HepG2 (cell line): ENCODE measurements around the gene IMPDH1. TPM values are rescaled to one million over a fixed set of nuclear protein-coding genes. Genes with fewer than 3 reads are reported as not detected.
A peak's percentile ranks its signal among the peaks of the same experiment; 100 is the strongest.

Experiments
- CHD2 ChIP-seq: IDR thresholded peaks from 2 replicates; pipeline ENCODE4 v1.6.1; 2011; ENCODE audit warnings: low read depth, low read length, improper control_type of control experiment
- EEA1 ChIP-seq: sonication (generic); formaldehyde crosslinking; IDR thresholded peaks from 2 replicates; pipeline ENCODE4 v1.5.1; 2020; ENCODE audit warnings: mild to moderate bottlenecking, missing genetic modification reagents, borderline replicate concordance
- HNF4G ChIP-seq, 2 experiments: sonication (generic) in 1 of 2; formaldehyde crosslinking in 1 of 2; IDR thresholded peaks; 2 replicates each; pipeline versions ENCODE4 v1.4.0 to v1.6.1; 2011 to 2020; ENCODE audit warnings: borderline replicate concordance in 2 of 2, low read depth in 2 of 2, mild to moderate bottlenecking in 2 of 2, low read length in 1 of 2, missing genetic modification reagents in 1 of 2, moderate library complexity in 1 of 2
- JUND ChIP-seq: sonication (generic); formaldehyde crosslinking; IDR thresholded peaks from 2 replicates; pipeline ENCODE4 v1.8.0; 2022; ENCODE audit warnings: mild to moderate bottlenecking, missing genetic modification reagents
- MIXL1 ChIP-seq: IDR thresholded peaks from 2 replicates; pipeline ENCODE4 v1.6.1; 2016
- NFE2L2 ChIP-seq: fragments of 150-350 bp; IDR thresholded peaks from 2 replicates; pipeline ENCODE4 v1.6.1; 2014; ENCODE audit warnings: low read length
- NONO ChIP-seq, 2 experiments: fragments of 450-650 bp in 1 of 2; sonication (generic) in 1 of 2; formaldehyde crosslinking in 1 of 2; IDR thresholded peaks in 1 of 2; conservative IDR thresholded peaks in 1 of 2; 2 replicates each; pipeline versions ENCODE4 v1.6.1 to v1.8.0; 2017 to 2022; ENCODE audit warnings: mild to moderate bottlenecking in 1 of 2, missing genetic modification reagents in 1 of 2, moderate library complexity in 1 of 2
- PCBP1 ChIP-seq: fragments of 200-400 bp; formaldehyde crosslinking; IDR thresholded peaks from 2 replicates; pipeline ENCODE4 v1.6.1; 2017; ENCODE audit warnings: mild to moderate bottlenecking, low read depth, low read length, borderline replicate concordance
- RARG ChIP-seq: sonication (generic); formaldehyde crosslinking; IDR thresholded peaks from 2 replicates; pipeline ENCODE4 v1.4.0; 2020; ENCODE audit warnings: low read depth, mild to moderate bottlenecking, missing genetic modification reagents
- SOX6 ChIP-seq, 2 experiments: fragments of 450-650 bp in 1 of 2; sonication (generic) in 1 of 2; formaldehyde crosslinking in 1 of 2; IDR thresholded peaks; 2 replicates each; pipeline versions ENCODE4 v1.4.0 to v1.6.1; 2017 to 2020; ENCODE audit warnings: antibody characterized with exemption in 1 of 2, mild to moderate bottlenecking in 1 of 2, missing genetic modification reagents in 1 of 2
- ZFAT ChIP-seq: sonication (generic); formaldehyde crosslinking; conservative IDR thresholded peaks from 2 replicates; pipeline ENCODE4 v1.8.1; 2023; ENCODE audit warnings: missing genetic modification reagents, inconsistent platforms
- ZIK1 ChIP-seq: sonication (generic); formaldehyde crosslinking; IDR thresholded peaks from 2 replicates; pipeline ENCODE4 v1.5.0; 2020; ENCODE audit warnings: mild to moderate bottlenecking, low read depth, missing genetic modification reagents, borderline replicate concordance
- ZNF10 ChIP-seq: sonication (generic); formaldehyde crosslinking; IDR thresholded peaks from 2 replicates; pipeline ENCODE4 v1.4.0; 2020; ENCODE audit warnings: mild to moderate bottlenecking, low read depth, missing genetic modification reagents, borderline replicate concordance
- ZNF207 ChIP-seq: fragments of 450-650 bp; IDR thresholded peaks from 2 replicates; pipeline ENCODE4 v1.6.1; 2016; ENCODE audit warnings: antibody characterized with exemption, borderline replicate concordance
- ZNF260 ChIP-seq: sonication (generic); formaldehyde crosslinking; IDR thresholded peaks from 2 replicates; pipeline ENCODE4 v1.4.0; 2020; ENCODE audit warnings: missing genetic modification reagents, low read depth, mild to moderate bottlenecking, borderline replicate concordance
- ZNF564 ChIP-seq: sonication (generic); formaldehyde crosslinking; IDR thresholded peaks from 2 replicates; pipeline ENCODE4 v1.8.1; 2023; ENCODE audit warnings: mild to moderate bottlenecking, missing genetic modification reagents
- ZNF672 ChIP-seq: sonication (generic); formaldehyde crosslinking; IDR thresholded peaks from 2 replicates; pipeline ENCODE4 v1.8.1; 2022; ENCODE audit warnings: missing genetic modification reagents
- polyA plus RNA-seq, 8 experiments: library from polyadenylated mRNA; depleted of rRNA in 3 of 8; stranded (reverse) in 7 of 8; unstranded in 1 of 8; fragments of >200 nt; fragmentation: Illumina TruSeq in 4 of 8; extraction: Trizol in 4 of 8; gene quantifications; 2 replicates each; pipeline versions ENCODE4 v1.2.1 to v1.2.3, GENCODE V29; 2011 to 2016; ENCODE audit warnings: low read depth in 4 of 8, missing spikeins in 1 of 8, mixed read lengths in 1 of 8; ENCODE audit not compliant: insufficient read depth in 1 of 8
- total RNA-seq, 5 experiments: library from RNA; depleted of rRNA; stranded (reverse); fragments of >200 nt; fragmentation: Illumina TruSeq; extraction: Trizol; gene quantifications; 2 replicates each; pipeline ENCODE4 v1.2.3, GENCODE V29; 2016; ENCODE audit warnings: low read depth in 1 of 5
- TF ChIP-seq, protein P1 (sequence below): sonication (generic); formaldehyde crosslinking; IDR thresholded peaks from 2 replicates; pipeline ENCODE4 v1.4.0; 2020; ENCODE audit warnings: mild to moderate bottlenecking, missing genetic modification reagents
- TF ChIP-seq, protein P2 (sequence below): sonication (generic); formaldehyde crosslinking; IDR thresholded peaks from 2 replicates; pipeline ENCODE4 v1.5.1; 2020; ENCODE audit warnings: mild to moderate bottlenecking, missing genetic modification reagents

The IMPDH1 gene
- total and polyA plus RNA-seq, 2 of the 13 experiments (the other 11 are each of a cell fraction or from before 2014, with no cell fraction given) = 22.8 to 34.0 TPM

DNA sequence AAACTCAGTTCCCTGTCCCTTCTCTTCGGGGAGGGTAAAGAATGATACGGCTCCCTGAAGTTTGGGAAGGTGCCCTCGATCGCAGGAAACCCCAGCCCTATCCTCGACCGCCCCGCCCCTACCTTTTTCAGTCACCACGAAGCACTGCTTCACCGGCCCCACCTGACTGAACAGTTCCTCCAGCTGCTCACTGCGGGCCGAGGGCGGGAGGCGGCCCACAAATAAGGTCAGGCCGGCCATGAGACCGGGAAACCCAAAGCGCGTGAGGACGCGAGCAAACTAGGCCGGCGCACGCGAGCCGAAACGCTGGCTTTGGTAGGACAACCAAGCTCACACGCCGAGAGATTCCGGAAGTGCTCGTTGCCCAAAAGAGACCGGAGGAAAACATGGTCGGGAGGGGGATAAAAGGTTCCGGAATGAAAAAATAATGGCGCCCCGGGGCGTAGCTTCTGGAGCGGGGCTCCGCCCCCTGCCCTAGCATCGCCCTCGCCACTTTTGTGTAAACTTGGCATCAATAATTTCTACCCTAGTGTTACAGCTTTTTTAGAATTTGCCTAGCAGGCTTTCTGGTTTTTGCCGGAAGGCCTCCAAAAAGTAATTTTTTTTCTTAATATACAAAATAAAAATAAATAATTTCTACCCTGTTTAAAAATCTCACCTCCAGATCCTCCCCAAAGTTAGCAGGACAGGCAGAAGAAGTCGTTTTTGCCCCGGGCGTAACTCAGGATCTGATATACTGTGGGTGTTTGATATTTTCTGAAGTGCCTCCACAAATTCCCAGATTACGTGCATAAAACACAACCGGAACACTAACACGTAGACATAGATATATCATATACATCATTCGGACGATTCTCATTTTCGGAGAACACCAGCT lies 66.0 kb downstream of the IMPDH1 start, which contains the start of gene RBM28 (continued):
- TF ChIP-seq ZNF260 = 0 out of 2 replicates have a peak, but pooled peaks have one; percentile 64
- TF ChIP-seq NFE2L2 = no peak
- peak; percentile 85; the same call in 1 of the 2 replicates for TF ChIP-seq EEA1 (CRISPR knock-in tag)
- TF ChIP-seq, protein P1, sequence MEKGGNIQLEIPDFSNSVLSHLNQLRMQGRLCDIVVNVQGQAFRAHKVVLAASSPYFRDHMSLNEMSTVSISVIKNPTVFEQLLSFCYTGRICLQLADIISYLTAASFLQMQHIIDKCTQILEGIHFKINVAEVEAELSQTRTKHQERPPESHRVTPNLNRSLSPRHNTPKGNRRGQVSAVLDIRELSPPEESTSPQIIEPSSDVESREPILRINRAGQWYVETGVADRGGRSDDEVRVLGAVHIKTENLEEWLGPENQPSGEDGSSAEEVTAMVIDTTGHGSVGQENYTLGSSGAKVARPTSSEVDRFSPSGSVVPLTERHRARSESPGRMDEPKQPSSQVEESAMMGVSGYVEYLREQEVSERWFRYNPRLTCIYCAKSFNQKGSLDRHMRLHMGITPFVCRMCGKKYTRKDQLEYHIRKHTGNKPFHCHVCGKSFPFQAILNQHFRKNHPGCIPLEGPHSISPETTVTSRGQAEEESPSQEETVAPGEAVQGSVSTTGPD (CRISPR knock-in tag) = no peak
- TF ChIP-seq NONO (IDR thresholded peaks at IDR 0.05) = no peak
- peak; percentile 82 for TF ChIP-seq NONO (CRISPR knock-in tag; conservative IDR thresholded peaks at IDR 0.05)
- TF ChIP-seq ZFAT = peak; percentile 87; the same call in 1 of the 2 replicates
- no peak for TF ChIP-seq ZNF207
- TF ChIP-seq HNF4G (IDR thresholded peaks at IDR 0.05; ENCODE audit: borderline replicate concordance, low read depth, low read length) = no peak
- TF ChIP-seq HNF4G (CRISPR knock-in tag; IDR thresholded peaks at IDR 0.05; ENCODE audit: borderline replicate concordance, low read depth) = no peak
- TF ChIP-seq CHD2 = no peak
- TF ChIP-seq RARG (CRISPR knock-in tag) = no peak
- peak; percentile 83; the same call in 1 of the 2 replicates for TF ChIP-seq PCBP1
- TF ChIP-seq ZNF10 (CRISPR knock-in tag) = 0 out of 2 replicates have a peak, but pooled peaks have one; percentile 75
- TF ChIP-seq JUND = peak; percentile 71; the same call in 1 of the 2 replicates
- no peak for TF ChIP-seq SOX6 (IDR thresholded peaks at IDR 0.05)
- peak; percentile 71 for TF ChIP-seq SOX6 (CRISPR knock-in tag; IDR thresholded peaks at IDR 0.05)
- TF ChIP-seq, protein P2, sequence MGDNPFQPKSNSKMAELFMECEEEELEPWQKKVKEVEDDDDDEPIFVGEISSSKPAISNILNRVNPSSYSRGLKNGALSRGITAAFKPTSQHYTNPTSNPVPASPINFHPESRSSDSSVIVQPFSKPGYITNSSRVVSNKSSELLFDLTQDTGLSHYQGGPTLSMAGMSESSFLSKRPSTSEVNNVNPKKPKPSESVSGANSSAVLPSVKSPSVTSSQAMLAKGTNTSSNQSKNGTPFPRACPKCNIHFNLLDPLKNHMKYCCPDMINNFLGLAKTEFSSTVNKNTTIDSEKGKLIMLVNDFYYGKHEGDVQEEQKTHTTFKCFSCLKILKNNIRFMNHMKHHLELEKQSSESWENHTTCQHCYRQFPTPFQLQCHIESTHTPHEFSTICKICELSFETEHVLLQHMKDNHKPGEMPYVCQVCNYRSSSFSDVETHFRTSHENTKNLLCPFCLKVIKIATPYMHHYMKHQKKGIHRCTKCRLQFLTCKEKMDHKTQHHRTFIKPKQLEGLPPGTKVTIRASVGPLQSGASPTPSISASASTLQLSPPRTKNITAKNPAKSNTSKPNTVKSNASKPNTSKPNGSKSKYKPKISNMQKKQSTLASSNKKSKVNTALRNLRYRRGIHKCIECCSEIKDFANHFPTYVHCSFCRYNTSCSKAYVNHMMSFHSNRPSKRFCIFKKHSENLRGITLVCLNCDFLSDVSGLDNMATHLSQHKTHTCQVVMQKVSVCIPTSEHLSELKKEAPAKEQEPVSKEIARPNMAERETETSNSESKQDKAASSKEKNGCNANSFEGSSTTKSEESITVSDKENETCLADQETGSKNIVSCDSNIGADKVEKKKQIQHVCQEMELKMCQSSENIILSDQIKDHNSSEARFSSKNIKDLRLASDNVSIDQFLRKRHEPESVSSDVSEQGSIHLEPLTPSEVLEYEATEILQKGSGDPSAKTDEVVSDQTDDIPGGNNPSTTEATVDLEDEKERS (CRISPR knock-in tag) = peak; percentile 93
- peak; percentile 98 for TF ChIP-seq MIXL1 (CRISPR knock-in tag)
- peak; percentile 72; the same call in 1 of the 2 replicates for TF ChIP-seq ZNF672 (CRISPR knock-in tag)
- peak; percentile 99 for TF ChIP-seq ZIK1 (CRISPR knock-in tag)
- TF ChIP-seq ZNF564 (CRISPR knock-in tag) = peak; percentile 98
